Rectal smooth muscle tissue (tissue), 1 donor: ENCODE results near the gene RAB20.
"Not testable (repeated sequence)": the region's sequence is repeated elsewhere in the genome, so short reads cannot be mapped to it uniquely, and the experiment has no call there.

Experiments
- H3K27ac ChIP-seq: one replicate; pipeline ENCODE4 v1.7.0; 2013; ENCODE audit warnings: low read depth, low read length, inconsistent platforms
- H3K27me3 ChIP-seq: one replicate; pipeline ENCODE4 v1.7.0; 2013; ENCODE audit warnings: low read length; ENCODE audit not compliant: control insufficient read depth, insufficient read depth
- H3K36me3 ChIP-seq: one replicate; pipeline ENCODE4 v1.7.0; 2013; ENCODE audit warnings: low read length; ENCODE audit not compliant: control insufficient read depth, insufficient read depth
- H3K4me1 ChIP-seq: one replicate; pipeline ENCODE4 v1.7.0; 2013; ENCODE audit warnings: low read length; ENCODE audit not compliant: control insufficient read depth, insufficient read depth
- H3K4me3 ChIP-seq: one replicate; pipeline ENCODE4 v1.7.0; 2013; ENCODE audit warnings: low read length
- H3K9ac ChIP-seq: one replicate; pipeline ENCODE4 v1.7.0; 2013; ENCODE audit warnings: low read length

The RAB20 gene

GRCh38 chr13:110546926-110547325, 14.6 kb downstream of the RAB20 start:
- no peak overlapping the region for H3K9ac ChIP-seq
- peak overlapping the region; percentile 9 for H3K4me3 ChIP-seq
- H3K27me3 ChIP-seq = no peaks in the 10 kb centered on the region
- no peaks in the 10 kb centered on the region for H3K36me3 ChIP-seq
- peaks cover 8% of the 10 kb centered on the region for H3K4me1 ChIP-seq
- peak overlapping the region; percentile 47 for H3K27ac ChIP-seq

GRCh38 chr13:110546378-110546777, 15.1 kb downstream of the RAB20 start:
- Histone ChIP-seq H3K36me3 (no peaks in the 10 kb centered on the region), H3K27ac (no peak overlapping the region), H3K4me3 (no peak overlapping the region), H3K4me1 (peaks cover 12% of the 10 kb centered on the region), H3K9ac (no peak overlapping the region), H3K27me3 (no peaks in the 10 kb centered on the region)

- no peak overlapping the region for H3K4me3 ChIP-seq
- H3K36me3 ChIP-seq = no peaks in the 10 kb centered on the region
- H3K27ac ChIP-seq = peak overlapping the region; percentile 25
- H3K9ac ChIP-seq = no peak overlapping the region
- H3K4me1 ChIP-seq = peaks cover 18% of the 10 kb centered on the region
- H3K27me3 ChIP-seq = no peaks in the 10 kb centered on the region
These were observed 19.2 kb downstream of the RAB20 start for GRCh38 chr13:110542169-110542796.

GRCh38 chr13:110541526-110541920, 20.0 kb downstream of the RAB20 start:
- no peak overlapping the region for H3K9ac ChIP-seq
- no peak overlapping the region for H3K4me3 ChIP-seq
- no peaks in the 10 kb centered on the region for H3K27me3 ChIP-seq
- H3K27ac ChIP-seq = peak overlapping the region; percentile 50
- H3K4me1 ChIP-seq = peaks cover 18% of the 10 kb centered on the region
- no peaks in the 10 kb centered on the region for H3K36me3 ChIP-seq

- no peak overlapping the region for H3K4me3 ChIP-seq
- peaks cover 18% of the 10 kb centered on the region for H3K4me1 ChIP-seq
- H3K27ac ChIP-seq = peak overlapping the region; percentile 50
- H3K27me3 ChIP-seq = no peaks in the 10 kb centered on the region
- no peaks in the 10 kb centered on the region for H3K36me3 ChIP-seq
- no peak overlapping the region for H3K9ac ChIP-seq
These were observed 20.5 kb downstream of the RAB20 start for GRCh38 chr13:110540871-110541525.

GRCh38 chr13:110539894-110540293, 21.6 kb downstream of the RAB20 start:
- H3K27ac ChIP-seq = no peak overlapping the region
- peaks cover 18% of the 10 kb centered on the region for H3K4me1 ChIP-seq
- no peak overlapping the region for H3K4me3 ChIP-seq
- no peak overlapping the region for H3K9ac ChIP-seq
- no peaks in the 10 kb centered on the region for H3K36me3 ChIP-seq
- H3K27me3 ChIP-seq = no peaks in the 10 kb centered on the region

- Histone ChIP-seq H3K9ac (no peak overlapping the region), H3K27me3 (no peaks in the 10 kb centered on the region), H3K27ac (no peak overlapping the region), H3K4me3 (no peak overlapping the region), H3K36me3 (no peaks in the 10 kb centered on the region), H3K4me1 (peaks cover 18% of the 10 kb centered on the region)
These were observed 22.9 kb downstream of the RAB20 start for GRCh38 chr13:110538632-110539031.

GRCh38 chr13:110536006-110536693, 25.4 kb downstream of the RAB20 start:
- Histone ChIP-seq H3K36me3 (no peaks in the 10 kb centered on the region), H3K4me1 (peaks cover 3% of the 10 kb centered on the region), H3K4me3 (no peak overlapping the region), H3K27me3 (no peaks in the 10 kb centered on the region), H3K27ac (no peak overlapping the region), H3K9ac (no peak overlapping the region)

GRCh38 chr13:110535526-110535925, 26.0 kb downstream of the RAB20 start:
- H3K36me3 ChIP-seq = no peaks in the 10 kb centered on the region
- no peaks in the 10 kb centered on the region for H3K27me3 ChIP-seq
- no peaks in the 10 kb centered on the region for H3K4me1 ChIP-seq
- no peak overlapping the region for H3K9ac ChIP-seq
- H3K4me3 ChIP-seq = no peak overlapping the region
- no peak overlapping the region for H3K27ac ChIP-seq

GRCh38 chr13:110533771-110534670, 27.5 kb downstream of the RAB20 start:
- Histone ChIP-seq H3K36me3 (no peaks in the 10 kb centered on the region), H3K4me1 (no peaks in the 10 kb centered on the region), H3K4me3 (no peak overlapping the region), H3K27ac (no peak overlapping the region), H3K9ac (no peak overlapping the region), H3K27me3 (no peaks in the 10 kb centered on the region)

- H3K4me1 ChIP-seq, H3K36me3 ChIP-seq, H3K27ac ChIP-seq, H3K4me3 ChIP-seq, H3K9ac ChIP-seq, H3K27me3 ChIP-seq: not testable (repeated sequence)
These were observed 29.3 kb downstream of the RAB20 start for GRCh38 chr13:110532258-110532657.

- Histone ChIP-seq H3K27me3 (no peaks in the 10 kb centered on the region), H3K27ac (no peak overlapping the region), H3K4me1 (no peaks in the 10 kb centered on the region), H3K36me3 (no peaks in the 10 kb centered on the region), H3K9ac (no peak overlapping the region), H3K4me3 (no peak overlapping the region)
These were observed 29.8 kb downstream of the RAB20 start for GRCh38 chr13:110531671-110532083.
